ENCODE measurements around the gene NDFIP2.

Gene NDFIP2

GRCh38 chr13:79497064-79497463, 16.1 kb downstream of the NDFIP2 start:
- Histone ChIP-seq H3K36me3 (ENCODE audit: insufficient read depth) (no peaks in the 10 kb centered on the region), H3K79me2 (ENCODE audit: insufficient read depth, low read depth) (no peaks in the 10 kb centered on the region), H4K20me1 (ENCODE audit: insufficient read depth) (no peaks in the 10 kb centered on the region), H3K9ac (no peak overlapping the region), H3K27me3 (ENCODE audit: insufficient read depth, low read depth) (no peaks in the 10 kb centered on the region), H2AFZ (ENCODE audit: low read depth) (no peak overlapping the region), H3K27ac (no peak overlapping the region), H3K4me3 (IDR thresholded peaks at IDR 0.05; ENCODE audit: insufficient read depth, low read depth, low read length) (no peak overlapping the region), H3K4me1 (ENCODE audit: low read depth, poor library complexity, severe bottlenecking) (peaks cover 12% of the 10 kb centered on the region), H3K4me2 (no peak overlapping the region)
- no peak for TF ChIP-seq CTCF (conservative IDR thresholded peaks at IDR 0.05; ENCODE audit: low read depth, low read length)

- Histone ChIP-seq H3K4me2 (no peak overlapping the region), H3K27ac (no peak overlapping the region), H3K4me3 (IDR thresholded peaks at IDR 0.05; ENCODE audit: insufficient read depth, low read depth, low read length) (no peak overlapping the region), H3K9ac (no peak overlapping the region), H2AFZ (ENCODE audit: low read depth) (no peak overlapping the region), H3K27me3 (ENCODE audit: insufficient read depth, low read depth) (no peaks in the 10 kb centered on the region), H3K4me1 (ENCODE audit: low read depth, poor library complexity, severe bottlenecking) (peaks cover 12% of the 10 kb centered on the region), H4K20me1 (ENCODE audit: insufficient read depth) (no peaks in the 10 kb centered on the region), H3K36me3 (ENCODE audit: insufficient read depth) (no peaks in the 10 kb centered on the region), H3K79me2 (ENCODE audit: insufficient read depth, low read depth) (no peaks in the 10 kb centered on the region)
- no peak for TF ChIP-seq CTCF (conservative IDR thresholded peaks at IDR 0.05; ENCODE audit: low read depth, low read length)
Observed at GRCh38 chr13:79497852-79498251, 16.9 kb downstream of the NDFIP2 start.

GRCh38 chr13:79500829-79501228, 19.9 kb downstream of the NDFIP2 start:
- Histone ChIP-seq H2AFZ (ENCODE audit: low read depth) (no peak overlapping the region), H3K27me3 (ENCODE audit: insufficient read depth, low read depth) (no peaks in the 10 kb centered on the region), H3K36me3 (ENCODE audit: insufficient read depth) (no peaks in the 10 kb centered on the region), H3K4me2 (no peak overlapping the region), H3K27ac (no peak overlapping the region), H3K4me1 (ENCODE audit: low read depth, poor library complexity, severe bottlenecking) (peaks cover 7% of the 10 kb centered on the region), H3K4me3 (IDR thresholded peaks at IDR 0.05; ENCODE audit: insufficient read depth, low read depth, low read length) (no peak overlapping the region), H4K20me1 (ENCODE audit: insufficient read depth) (no peaks in the 10 kb centered on the region), H3K79me2 (ENCODE audit: insufficient read depth, low read depth) (no peaks in the 10 kb centered on the region), H3K9ac (no peak overlapping the region)
- no peak for TF ChIP-seq CTCF (conservative IDR thresholded peaks at IDR 0.05; ENCODE audit: low read depth, low read length)

- TF ChIP-seq CTCF (conservative IDR thresholded peaks at IDR 0.05; ENCODE audit: low read depth, low read length) = no peak
- H3K4me1 ChIP-seq (ENCODE audit: low read depth, poor library complexity, severe bottlenecking) = no peaks in the 10 kb centered on the region
- no peak overlapping the region for H2AFZ ChIP-seq (ENCODE audit: low read depth)
- no peaks in the 10 kb centered on the region for H3K36me3 ChIP-seq (ENCODE audit: insufficient read depth)
- H4K20me1 ChIP-seq (ENCODE audit: insufficient read depth) = no peaks in the 10 kb centered on the region
- no peak overlapping the region for H3K4me2 ChIP-seq
- H3K9ac ChIP-seq = no peak overlapping the region
- H3K79me2 ChIP-seq (ENCODE audit: insufficient read depth, low read depth) = no peaks in the 10 kb centered on the region
- no peaks in the 10 kb centered on the region for H3K27me3 ChIP-seq (ENCODE audit: insufficient read depth, low read depth)
- no peak overlapping the region for H3K27ac ChIP-seq
- H3K4me3 ChIP-seq (IDR thresholded peaks at IDR 0.05; ENCODE audit: insufficient read depth, low read depth, low read length) = no peak overlapping the region
Observed at GRCh38 chr13:79501538-79502232, 20.7 kb downstream of the NDFIP2 start.

Data from KMS-11 (cell line).